NCI-H1092 (cell line): ENCODE data around the gene GRID2IP.

Experiments used
- DNase-seq: peaks from one replicate; lab custom pipeline; 2025; lab: John Stamatoyannopoulos, UW

The GRID2IP gene

DNA sequence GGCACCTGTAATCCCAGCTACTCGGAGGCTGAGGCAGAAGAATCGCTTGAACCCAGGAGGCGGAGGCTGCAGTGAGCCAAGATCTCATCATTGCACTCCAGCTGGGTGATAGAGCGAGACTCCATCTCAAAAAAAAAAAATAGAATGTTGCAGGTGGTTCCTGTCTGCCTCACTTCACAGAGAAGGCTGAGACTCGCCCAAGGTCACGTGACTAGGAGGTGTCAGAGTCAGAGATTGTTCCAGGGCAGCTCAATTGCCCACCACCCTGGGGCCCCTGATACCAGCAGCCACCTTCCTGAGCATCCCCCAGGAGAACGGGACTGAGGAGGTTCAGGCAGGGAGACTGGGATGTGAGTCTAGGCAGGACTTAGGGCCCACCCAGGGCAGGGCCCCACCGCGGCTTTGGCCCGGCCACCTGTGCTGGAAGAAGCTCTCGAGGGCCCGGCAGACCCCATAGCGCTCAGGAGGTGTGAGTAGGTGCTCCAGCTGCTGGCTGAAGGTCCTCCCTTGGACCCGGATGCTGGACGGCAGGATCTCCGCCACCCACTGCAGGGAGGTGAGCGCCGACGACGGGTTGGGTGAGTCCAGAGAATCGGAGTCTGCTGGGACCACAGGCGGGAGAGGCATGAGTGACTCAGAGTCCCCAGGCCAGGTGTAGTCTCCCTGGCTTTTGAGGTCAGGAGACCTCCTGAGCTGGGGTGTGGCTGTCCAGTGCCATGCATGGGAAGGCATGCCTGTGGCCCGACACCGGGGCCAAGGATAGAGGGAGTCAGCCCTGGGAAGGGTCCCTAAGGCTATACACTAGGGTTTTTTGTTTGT, 30.9 kb downstream of the GRID2IP start:
- no peak for DNase-seq

DNA sequence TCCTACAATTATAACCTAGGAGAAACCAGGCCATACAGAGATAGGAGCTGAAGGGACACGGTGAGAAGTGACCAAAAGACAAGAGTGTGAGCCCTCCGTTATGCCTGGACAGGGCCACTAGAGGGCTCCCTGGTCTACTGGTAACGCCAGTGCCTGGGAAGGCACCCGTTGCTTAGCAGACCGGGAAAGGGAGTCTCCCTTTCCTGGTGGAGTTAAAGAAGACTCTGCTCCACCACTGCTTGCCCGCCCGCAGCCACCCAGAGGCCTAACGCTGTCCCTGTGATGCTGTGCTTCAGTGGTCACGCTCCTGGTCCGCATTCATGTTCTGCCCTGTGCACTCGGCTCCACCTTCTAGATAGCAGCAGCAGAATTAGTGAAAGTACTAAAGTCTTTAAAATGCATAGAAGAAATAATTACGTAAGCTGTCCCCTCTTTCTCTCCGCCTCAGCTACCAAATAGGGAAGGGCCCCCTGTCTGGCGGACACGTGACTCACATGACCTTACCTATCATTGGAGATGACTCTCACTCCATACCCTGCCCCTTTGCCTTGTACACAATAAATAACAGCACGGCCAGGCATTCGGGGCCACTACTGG, 34.8 kb downstream of the GRID2IP start:
- peak; percentile 89 for DNase-seq

DNA sequence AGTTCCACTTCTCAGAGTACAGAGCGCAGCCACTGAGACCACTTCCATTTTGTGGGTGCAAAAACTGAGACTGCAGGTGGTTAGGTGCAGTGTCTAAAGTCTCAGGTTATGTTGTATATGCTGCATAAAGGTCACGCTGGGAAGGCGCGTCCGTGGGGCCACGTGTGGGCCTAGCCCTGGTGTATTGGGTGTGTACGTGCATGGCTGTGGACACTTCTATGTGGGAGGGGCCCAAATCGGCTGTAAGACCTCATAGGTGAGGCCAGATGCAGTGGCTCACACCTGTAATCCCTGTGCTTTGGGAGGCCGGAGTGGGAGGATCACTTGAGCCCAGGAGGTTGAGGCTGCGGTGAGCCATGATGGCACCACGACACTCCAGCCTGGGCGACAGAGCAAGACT, 37.7 kb downstream of the GRID2IP start:
- DNase-seq = no peak

DNA sequence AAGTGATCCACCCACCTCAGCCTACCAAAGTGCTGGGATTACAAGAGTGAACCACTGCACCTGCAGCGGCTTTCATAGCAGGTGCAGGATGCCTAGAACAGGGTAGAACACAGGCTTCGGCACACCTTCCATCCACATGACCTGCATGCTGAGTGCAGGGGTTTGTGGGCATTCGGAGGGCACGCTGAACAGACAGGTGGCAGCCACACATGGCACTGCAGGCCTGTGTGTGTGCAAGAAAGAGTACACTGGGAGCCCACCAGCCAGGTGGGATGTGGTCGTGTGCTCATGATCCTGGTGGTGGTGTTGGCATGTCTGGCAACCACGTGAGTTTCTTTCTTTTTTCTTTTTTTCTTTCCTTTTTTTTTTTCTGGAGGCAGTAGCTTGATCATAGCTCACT, 38.4 kb downstream of the GRID2IP start:
- DNase-seq = no peak

DNA sequence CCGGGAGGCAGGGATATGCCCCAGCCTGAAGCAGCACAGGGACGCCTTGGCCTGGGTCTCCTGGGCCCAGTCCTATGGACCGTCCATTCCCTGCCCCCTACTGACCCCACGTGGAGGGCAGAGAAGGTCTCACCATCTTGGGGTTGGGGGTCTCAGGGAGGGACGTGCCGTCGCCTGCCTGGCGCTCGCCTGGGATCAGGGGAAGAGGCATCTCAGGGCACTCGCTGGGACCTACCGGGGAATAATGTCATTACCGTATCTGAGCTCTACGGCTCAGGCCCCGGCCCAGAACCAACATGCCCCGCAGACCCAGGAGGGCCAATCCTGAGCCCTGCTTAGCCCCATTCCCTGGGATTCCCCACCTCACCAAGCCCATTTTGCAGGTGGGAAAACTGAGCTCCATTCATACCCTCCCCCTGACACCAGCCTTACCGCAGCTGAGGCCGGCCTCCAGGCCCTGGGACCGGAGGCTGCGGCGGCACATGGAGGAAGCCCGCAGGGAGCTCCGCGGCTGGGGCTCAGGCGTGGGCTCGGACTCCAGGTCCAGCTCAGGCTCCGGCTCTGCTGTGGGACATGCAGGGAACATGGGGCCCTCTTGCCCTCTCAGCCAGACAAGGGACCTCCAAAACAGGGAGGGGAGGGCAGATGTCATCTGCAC, 40.7 kb downstream of the GRID2IP start:
- no peak for DNase-seq

DNA sequence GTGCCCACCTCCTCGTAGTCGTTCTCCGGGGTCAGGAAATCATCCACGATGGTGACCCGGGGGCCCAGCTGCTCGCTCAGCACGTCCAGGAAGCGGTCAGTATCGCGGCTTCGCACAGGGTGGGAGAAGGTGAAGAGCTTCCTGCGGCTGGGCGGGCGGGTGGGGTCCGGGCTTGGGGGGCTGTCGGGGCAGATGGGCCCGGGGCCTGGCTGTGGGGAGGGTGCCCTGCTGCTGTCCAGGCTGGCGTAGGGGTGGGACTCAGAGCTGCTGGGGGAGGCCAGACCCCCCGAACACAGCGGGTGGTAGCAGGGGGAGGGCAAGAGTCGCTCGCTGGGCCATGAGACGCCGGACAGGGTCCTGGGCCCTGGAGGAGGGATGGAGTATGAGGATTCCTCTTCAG, 42.3 kb downstream of the GRID2IP start:
- DNase-seq = no peak

DNA sequence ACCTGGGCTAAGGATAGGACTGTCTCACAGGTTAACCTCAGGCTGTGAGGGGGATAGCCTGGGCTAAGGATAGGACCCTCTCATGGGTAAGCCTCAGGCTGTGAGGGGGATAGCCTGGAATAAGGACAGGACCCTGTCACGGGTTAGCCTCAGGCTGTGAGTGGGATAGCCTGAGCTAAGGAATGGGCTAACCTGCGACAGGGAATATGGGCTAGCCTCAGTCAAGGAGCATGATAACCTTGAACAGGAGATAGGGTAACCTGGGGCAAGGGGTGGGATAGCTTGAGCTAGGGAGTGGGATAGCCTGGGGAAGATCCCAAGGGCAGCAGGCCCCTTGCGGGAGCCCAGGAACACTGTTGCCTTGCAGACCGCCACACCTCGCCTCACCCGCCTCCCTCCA, 42.7 kb downstream of the GRID2IP start:
- DNase-seq = no peak

DNA sequence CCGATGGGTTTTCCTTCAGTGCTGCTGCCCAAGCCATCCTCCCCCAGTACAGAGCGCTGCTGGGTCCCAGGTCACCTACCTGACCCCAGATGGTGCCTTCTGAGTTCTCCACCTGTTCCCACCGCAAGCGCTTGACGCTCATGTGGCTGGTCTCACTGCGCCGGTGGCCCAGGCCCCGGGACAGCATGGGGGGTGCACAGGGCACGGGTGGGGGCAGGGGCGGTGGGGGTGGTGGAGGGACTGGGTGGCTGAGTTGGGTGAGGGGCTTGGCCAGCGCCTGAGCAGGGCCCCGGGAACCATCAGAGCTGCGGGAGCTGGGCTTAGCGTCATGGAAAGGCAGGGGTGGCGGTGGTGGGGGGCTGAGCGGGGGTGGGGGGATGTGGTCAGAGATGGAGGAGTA, 43.4 kb downstream of the GRID2IP start:
- DNase-seq = no peak

DNA sequence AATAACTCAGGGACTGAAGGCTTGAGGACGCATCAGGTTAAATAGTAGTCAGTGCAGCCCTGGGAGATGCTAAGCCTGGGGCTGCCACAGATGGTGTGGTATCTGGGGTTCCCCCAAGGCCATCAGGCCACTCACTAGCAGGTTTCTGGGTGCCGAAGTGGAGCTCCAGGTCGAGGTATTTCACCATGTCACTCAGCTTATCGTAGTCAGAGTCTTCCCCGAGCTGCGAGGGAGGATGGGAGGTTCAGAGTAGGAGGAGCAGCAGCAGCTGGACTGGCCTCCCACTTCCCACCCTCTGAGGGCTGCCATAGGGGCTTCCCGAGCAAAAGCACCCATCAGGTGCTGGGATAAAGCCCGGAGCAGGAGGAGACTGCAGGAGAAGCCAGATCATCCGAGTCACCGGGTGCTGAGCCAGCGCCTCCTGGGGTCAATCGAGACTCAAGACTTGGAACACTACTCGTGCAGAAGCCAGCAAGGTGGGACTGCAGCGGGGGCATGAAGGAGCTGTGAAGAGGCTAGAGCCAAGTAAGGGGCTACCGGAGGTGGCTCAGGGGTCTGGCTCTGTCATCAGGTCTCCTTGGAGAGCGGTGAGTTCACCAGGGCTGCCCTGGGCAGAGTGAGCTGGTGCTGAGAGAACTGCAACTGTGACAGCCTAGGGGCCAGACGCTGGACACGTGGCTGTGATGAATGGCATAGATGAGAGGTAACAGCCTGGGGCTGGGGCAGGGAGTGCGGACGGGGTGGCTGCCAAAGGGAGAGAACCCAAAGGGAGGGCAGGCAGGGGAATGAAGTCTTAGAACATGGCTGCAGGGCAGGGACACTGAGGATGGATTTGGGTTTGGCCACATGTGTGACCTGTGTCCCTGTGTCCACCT, 45.3 kb downstream of the GRID2IP start:
- DNase-seq = no peak

DNA sequence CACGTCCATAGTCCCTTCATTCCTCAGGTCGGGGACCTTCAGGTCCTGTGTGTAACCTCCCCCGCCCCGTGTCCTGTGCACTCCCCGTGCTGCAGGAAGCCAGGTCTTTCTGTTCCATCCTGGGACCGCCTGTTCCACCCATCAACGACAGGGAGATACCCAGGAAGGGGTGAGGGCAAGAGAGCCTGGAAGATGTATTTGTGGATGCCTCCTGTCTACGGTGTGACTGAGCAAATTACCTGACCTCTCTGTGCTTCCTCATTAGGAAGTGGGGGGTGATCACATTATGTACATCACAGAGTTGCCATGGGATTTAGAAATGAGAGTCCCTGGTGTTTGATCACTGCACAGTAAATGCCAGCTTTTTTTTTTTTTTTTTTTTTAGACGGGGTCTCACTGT, 46.3 kb downstream of the GRID2IP start:
- no peak for DNase-seq

DNA sequence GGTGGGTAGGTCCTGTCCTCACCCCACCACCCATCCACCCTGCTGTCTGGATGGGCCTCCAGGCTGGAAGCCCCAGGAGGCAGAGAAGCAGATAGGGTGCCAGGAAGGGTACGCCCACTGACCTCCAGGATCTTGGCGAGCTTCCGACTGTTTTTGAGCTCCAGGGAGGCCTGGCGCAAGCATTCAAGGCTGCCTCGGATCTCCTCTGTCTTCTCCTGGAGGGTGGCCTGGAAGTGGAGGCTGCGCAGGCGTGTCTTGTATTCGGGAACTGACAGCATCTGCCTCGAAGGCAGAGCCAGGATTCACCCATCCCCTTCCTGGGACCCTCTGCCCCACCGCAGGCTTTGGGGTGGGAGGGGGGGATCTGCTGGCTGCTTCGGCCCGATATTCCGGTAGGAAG, 48.4 kb downstream of the GRID2IP start:
- no peak for DNase-seq

DNA sequence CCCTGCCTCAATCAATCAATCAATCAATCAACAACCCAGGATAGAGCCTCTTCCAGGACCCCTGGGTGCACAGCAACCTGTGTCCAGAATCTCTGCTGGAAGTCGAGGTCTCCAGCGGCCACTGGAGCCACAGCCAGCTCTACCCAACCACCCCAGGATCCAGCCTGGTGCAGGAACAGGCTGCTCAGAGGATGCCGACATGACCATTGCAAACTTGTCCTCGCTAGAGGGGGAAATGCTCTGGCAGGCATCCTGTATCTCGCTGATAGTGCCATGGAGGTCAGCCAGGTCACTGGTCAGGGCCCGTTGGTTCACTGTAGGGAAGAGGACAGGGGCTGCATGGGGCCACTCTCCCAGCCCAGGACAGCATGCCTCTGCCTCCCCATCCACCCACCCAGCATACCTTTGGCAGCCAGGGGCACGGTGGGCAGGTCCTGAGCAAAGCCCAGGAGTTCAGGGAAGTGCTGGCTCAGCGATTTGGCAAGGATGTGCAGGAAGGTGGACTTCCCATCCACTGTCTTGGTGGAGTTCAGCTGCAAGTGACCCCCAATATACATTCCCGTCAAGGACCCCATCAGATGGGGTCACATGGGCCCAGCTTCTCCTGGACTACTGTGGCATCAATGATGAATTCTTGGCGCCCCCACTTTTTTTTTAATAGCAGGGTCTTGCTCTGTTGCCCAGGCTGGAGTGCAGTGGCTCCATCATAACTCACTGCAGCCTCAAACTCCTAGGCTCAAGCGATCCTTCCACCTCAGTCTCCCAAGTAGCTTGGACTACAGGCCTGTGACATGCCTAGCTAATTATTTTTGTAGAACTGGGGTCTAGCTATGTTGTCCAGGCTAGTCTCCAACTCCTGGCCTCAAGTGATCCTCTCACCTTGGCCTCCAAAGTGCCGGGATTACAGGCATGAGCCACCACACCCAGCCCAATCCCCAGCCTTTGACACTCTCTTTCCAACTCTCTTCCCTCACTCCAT, 49.4 kb downstream of the GRID2IP start:
- DNase-seq = no peak

DNA sequence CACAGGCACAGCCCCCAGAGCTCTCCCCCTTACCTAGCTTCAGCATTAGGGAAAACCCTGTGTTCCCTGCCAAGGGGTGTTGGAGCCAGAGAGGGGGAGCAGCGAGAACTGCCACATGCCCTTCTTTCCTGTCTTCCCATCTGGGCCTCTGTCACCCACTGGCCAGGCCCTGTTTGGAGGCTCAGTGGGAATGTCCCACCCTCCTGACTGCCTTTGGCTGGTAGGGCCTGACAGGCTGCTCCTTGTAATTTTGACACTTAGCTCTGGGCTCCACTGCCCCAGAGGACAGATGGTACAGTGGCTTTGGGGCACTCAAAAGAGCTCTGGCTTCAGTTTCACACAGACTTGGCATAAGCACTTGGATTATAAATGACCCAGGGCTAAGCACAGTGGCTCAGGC, 50.6 kb downstream of the GRID2IP start:
- no peak for DNase-seq

DNA sequence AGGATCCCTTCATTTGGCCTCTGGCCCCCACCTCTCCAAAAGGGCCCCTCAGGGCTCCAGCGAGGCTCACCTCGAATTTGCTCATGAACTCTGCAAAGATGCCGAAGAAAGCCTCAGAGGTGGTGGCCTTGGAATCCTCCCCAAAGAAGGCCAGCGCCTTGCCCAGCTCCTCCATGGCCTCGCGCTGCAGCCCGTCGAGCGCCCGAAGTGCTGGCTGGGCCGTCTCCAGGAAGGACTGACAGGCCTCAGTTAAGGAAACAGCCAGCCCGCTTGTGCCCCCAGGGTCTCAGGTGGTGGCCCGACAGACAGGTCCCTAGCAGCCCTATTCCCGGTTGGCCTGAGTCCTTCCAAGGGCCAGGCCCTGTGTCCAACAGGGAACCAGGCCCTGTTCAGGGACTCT, 53.3 kb downstream of the GRID2IP start:
- no peak for DNase-seq

DNA sequence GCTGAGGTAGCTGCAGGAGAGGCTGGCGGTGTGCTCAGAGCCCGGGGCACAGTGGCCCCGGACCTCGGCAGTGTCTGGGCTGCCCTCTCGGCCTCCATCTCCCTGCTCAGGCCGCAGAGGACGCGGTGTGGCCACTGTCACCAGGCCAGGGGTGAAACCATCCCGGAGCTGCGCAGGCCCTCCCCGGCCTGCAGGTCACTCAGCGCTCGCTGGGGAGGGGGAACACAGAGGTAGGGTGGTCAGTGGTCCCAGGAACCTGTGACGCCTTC, 53.7 kb downstream of the GRID2IP start:
- no peak for DNase-seq

DNA sequence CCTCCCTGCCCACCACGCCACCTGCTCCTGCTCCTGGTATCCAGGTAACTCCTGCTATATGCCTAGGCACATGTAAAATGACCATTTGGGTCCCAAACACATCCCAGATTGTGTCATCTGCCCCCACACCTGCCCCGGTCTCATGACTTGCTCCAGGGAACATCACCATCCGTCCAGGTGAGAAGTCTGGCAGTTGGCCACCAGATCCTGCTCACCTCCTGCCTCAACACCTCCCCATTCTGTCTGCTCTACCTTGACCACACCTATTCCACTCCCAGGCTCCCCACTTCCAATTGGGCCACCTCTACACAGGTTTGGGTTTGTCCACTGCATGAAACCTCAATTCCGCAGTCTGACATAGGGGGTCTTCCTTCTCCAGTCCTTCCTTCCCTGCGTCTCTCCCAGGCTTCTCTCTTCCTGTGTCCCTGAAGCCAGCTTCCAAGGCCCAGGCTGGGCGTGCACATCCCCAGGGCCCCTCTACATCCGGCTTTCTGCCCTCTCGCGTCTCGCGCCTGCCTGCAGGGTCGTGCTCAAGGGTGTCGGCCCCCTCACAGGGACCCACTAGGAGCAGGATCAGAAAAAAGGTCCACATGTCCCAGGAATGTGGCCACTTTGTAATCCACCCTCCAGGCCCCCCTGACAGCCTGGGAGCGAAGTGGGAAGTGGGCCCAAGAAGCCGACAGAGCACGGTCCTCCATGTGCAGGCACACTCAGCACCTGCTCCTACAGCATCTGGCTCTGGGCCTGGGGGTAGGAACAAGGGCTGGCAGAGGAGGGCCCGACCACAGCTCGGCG, 54.2 kb downstream of the GRID2IP start:
- DNase-seq = no peak

DNA sequence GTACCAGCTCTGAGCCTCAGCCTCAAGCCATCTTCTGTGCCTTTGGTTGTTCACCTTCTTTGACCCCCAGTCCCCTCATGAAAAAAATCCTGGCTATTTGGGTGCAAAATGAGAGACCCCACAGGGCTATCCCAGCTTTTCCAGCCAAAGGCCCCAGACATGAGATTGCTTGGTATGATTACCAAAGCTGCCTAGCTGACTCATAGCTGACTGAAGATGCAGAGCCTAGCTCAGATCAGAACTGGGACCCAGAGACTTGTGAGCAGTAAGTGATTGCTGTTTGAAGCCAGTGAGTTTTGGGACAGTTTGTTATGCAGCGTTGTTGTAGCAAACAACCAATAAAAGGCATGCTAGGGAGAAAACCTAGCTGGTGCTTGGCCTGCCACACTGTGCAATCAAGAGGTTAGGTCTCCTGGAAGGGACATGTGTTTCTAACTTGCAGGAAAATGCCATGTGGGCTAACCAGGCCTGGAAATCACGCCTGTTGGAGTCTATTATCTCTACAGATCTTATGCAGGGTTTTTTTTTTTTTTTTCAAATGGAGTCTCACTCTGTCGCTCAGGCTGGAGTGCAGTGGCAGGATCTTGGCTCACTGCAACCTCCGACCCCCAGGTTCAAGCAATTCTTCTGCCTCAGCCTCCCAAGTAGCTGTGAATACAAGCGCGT, 55.5 kb downstream of the GRID2IP start:
- DNase-seq = no peak

DNA sequence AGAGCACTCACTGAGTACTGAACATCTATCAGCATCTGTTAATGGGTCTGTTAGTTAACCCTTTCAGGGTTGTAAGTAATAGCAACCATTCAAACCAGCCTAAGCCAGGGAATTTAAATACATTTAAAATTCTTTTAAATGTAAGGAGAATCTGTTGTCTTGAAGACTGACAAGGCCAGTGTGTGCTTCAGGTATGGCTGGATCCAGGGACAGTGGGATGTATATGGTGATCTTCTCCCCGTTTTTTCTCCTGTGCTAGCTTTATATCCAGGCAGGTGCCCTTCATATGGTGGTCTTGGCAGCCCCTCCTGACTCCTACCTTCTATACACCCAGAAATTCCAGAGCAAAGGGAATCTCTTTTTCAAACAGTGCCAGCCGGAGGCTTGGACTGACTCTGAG, 56.9 kb downstream of the GRID2IP start:
- DNase-seq = no peak

DNA sequence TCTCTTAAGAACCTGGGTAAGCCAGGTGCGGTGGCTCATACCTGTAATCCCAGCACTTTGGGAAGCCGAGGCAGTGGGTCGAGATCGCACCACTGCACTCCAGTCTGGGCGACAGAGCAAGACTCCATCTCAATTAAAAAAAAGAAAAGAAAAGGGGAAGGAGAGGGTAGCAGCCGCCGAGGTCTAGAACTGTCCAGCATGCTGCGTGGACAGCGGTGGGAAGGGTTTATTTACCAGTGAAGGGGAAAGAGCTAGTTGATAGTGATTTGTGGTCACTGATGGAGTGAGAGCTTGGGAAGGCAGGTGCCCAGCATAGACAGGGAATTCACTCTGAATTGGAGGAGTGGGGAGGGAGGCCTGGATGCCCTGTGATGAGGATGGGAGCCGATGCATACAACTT, 60.1 kb downstream of the GRID2IP start:
- DNase-seq = no peak

DNA sequence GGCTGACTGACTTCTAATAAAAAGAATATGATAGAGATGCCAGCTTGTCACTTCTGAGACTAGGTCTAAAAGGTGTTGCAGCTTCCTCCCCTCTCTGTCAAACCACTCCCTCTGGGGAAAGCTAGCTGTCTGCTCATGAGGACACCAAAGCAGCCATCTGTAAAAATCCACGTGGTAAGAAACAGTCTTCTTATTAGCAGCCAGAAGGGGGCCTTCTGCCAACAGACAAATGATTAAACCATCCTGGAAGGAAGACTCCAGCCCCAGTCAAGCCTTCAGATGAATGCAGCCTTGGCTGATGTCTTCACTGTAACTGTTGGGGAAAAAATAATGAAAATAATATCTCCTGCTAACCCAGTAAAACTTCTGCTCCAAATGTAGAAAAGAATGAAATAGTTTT, 61.6 kb downstream of the GRID2IP start:
- no peak for DNase-seq
